GM19240 (cell line): ENCODE results near the gene CNTN4.
"Not testable (repeated sequence)": the region's sequence is repeated elsewhere in the genome, so short reads cannot be mapped to it uniquely, and the experiment has no call there.

Source experiments
- DNase-seq: peaks from one replicate; pipeline ENCODE4 v3.0.0; 2011; ENCODE audit warnings: low spot score; ENCODE audit not compliant: insufficient read length

The CNTN4 gene

DNA sequence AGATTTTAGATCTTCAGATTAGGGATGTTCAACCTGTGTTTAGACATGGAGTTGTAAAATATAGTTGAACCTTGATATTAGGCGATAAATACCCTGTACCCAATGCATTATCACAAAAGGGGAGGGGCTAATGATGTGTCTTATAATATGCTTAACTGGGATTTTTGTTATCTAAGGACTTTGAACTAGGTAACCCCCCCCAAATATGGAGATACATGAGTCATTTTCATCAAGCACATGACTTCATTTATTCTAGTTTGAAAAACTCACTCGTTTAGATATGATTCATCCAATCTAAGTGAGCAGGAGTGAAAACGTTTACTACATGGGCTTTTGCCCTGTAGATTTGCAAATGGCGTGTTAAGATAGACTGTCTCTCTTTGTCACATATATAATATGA lies 799.2 kb downstream of the CNTN4 start:
- no peak for DNase-seq

DNA sequence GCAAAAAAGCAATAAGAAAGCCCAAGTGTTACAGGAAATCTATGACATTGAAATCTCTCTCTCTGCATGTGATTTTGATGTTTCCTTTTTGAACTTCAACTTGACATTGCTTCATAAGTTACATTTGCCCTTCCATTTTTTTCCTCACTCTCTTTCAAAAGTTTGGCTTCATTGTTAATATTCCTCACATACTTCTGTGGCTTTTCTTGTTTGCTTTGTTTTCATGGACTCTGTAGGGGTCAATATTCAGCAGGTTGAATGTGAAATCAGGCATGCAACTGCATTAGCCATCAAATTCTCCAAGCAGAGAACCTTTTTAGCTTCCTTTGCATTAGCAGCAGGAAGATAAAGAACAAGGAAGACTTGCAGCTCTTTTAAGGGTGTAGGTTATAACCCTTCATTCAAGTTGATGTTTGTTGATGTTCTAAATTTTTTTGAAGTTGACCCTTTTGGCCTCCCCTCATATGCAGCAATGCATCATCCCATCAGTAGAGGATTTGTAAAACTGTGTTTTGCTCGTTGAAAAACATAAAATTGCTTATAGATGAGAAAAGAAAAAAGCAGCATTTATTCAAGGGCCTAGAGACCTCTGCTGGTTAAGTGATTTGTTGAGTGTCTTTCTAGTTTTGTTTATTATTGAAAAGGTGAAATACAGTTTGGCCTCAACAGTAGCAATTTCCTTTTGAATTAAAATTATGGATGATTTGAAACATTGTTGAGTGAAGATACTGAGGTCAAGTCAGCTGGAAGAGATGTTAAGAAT lies 800.1 kb downstream of the CNTN4 start:
- no peak for DNase-seq

DNA sequence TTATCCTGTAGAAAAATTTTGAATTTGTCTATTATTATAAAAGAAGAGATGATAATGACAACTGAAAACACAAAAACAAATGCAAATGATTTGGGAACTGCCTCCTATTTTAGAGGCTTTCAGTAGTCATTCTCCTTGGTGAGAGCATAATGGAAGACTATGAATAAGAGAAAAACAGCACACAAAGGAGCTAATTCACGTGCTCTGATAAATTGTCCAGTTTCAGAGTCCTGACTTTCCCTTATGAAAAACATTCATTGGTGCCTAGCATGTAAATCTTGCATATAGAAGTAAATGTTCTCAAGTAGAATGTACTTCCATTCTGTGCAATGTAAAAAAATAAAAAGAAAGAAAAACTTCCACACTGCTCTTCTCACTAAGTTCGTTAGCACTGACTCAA lies 805.4 kb downstream of the CNTN4 start:
- no peak for DNase-seq

DNA sequence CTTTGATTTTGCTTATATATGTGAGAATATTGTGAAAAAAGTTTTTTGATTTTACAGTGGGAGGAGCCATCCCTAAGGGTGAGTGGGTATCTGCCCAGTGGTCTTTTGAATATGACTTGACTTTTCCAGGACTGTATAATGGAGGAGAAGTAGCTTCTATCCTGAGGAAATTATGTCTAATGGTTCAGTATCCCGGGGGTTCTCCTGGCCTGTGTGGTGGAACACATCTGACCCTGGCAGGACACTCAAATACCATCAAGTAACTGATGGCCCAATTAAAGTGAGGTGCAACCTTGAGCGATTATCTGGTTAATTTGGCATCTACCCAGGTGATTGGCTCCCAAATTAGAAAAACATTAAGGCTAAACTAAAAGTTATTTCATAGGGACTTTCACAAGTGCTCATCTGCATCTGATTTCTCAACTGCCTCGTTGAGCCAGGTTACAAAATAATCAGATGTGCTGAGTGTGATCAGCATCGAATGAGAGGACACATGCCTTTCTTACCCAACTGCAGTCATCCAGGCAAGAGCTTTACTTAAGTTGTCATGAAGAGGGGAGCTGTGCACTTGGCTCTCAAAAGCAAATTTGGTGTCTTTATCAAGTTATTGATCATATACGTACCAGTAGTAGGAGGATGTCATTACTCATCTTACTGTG lies 810.2 kb downstream of the CNTN4 start:
- DNase-seq = no peak

DNA sequence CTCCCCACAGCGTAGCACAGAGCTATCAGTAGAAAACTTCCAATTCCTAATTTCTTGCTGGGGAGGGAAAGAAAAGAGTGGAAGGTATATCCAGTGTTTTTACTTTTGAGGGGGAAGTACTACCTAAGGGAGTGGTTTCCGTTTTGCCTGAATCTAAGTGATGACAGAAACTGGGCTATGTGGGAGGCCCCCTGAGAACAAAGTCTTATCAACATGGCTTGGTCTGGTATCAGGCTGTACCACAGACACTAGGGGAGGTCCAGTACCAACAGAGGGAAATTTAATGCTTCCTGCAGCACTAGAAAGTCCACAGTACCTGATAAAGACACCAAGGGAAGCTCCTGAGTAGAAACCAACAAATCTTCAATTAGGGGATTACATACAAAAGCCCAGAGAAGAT lies 812.3 kb downstream of the CNTN4 start:
- no peak for DNase-seq

DNA sequence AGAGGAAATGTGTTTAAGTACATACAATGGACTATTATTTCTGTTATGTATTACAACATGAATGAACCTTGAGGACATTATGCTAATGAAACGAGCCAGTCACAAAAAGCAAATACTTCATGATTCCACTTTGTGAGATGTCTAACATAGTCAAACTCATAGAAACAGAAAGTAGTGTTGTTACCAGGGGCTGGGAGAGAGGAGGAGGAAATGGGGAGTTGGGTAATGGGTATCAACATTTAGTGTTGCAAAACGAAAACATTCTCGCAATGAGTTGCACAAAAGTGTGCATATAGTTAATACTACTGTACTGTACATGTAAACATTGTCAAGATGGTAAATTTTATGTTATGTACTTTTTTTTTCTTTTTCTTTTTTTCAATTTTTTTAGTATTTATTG lies 817.2 kb downstream of the CNTN4 start:
- DNase-seq = no peak

DNA sequence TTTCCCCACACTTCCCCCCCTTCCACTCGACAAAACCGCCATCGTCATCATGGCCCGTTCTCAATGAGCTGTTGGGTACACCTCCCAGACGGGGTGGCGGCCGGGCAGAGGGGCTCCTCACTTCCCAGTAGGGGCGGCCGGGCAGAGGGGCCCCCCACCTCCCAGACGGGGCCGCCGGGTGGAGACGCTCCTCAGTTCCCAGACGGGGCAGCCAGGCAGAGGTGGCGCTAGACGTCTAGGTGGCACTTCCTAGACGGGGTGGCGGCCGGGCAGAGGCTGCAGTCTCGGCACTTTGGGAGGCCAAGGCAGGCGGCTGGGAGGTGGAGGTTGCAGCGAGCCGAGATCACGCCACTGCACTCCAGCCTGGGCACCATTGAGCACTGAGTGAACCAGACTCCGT lies 818.0 kb downstream of the CNTN4 start:
- not testable (repeated sequence) for DNase-seq

DNA sequence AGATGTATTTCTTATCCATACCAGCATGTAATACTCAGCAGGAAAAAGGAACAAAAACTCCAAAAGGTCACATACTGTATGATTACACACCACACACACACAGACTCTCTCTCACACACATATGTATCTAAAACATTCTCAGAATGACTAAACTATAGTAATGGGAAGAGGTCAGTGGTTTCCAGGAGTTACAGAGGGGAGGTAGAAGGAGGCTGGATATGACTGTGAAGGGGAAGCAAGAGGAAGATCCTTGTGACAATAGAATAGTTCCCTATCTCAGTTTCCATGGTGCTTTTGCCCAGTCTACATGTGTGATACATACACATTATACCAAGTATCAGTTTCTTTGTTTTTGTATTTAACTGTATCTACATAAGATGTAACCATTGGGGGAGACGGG lies 821.4 kb downstream of the CNTN4 start:
- no peak for DNase-seq

DNA sequence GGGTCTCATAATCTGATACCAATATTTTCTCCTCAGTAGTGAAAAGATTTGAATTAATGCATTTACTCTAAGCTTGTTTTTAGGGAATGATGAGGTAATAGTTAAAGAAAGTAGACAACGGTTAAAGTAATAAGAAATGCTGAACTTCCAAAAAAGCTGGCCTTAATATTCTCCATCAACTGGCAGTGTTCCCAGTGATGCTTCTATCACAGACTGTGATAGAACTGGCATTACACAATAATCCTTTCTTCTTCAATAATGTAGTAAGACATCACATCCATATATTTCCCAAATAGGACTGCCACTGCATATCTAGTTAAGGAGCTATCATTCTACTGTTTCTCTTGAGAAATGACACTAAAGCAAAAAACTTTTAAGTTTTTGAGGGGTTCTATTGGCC lies 822.8 kb downstream of the CNTN4 start:
- no peak for DNase-seq

DNA sequence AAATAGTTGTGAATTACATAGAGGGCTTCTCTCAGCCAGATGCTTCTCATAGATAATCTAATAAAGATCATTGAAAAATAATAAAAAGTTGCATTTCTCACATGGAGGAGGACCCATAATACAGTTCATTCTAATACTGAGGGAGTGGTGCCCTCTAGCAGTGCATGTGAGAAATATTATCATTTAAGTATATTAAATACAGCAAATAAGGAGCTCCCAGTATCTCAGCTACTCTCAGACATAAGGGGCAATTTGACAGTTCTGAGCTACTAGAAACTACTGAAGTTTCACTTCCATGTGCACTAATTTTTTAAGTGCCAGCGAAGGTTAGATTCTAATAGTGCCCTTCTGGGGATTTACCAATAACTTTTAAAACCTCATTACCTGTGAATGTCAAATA lies 823.2 kb downstream of the CNTN4 start:
- DNase-seq = no peak

DNA sequence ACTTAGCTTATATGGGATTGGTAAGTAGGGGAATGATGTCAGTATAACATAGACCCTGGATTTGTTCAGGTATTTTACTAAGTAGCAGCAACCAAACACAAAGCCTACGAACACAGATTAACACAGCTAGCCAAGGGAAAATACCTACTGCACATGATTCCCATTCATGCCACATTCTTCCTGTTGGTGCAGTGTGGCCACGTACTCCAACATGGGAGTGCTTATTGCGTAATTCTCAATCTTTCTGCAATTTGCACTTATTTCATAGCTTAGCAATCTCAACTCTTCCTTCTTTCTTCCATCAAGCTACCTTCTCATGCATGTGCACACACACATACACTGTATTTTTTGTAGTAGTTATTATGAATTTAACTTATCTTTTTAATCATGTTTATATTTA lies 824.7 kb downstream of the CNTN4 start:
- no peak for DNase-seq

DNA sequence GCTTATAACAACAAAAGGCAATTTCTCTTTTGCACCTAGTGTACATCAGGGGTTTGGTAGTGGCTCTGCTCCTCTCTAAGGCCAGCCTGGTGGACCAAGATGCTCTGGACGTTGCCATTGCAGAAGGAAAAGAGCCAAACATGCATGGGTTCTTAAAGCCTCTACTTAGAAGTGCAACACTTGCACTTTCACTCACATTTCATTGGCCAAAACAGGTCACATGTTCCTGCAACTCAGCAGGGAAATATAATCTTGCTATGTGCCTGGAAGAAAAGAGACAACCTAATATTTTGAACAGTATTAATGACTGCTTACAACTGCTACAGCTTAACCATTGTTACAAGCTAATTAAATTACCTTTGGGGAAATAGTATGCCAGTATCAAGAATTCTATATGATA lies 828.6 kb downstream of the CNTN4 start:
- DNase-seq = no peak

DNA sequence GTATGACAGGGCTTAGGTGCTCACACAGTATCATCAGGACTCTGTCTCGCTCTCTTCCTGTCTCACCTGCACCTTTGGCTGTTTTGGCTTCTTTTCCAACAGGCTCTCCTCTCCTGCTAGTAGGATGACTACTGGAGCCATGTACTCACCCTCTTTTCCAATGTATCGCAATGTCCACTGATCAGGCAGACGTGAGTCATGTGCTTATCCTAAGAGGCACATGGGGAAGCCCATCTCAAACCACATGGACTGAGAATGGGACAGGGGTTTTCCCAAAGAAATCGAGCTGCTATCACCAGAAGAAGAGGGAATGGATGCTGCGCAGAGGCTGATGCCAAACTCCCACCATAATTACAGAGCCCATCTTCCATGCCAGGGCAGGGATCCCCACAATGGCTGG lies 830.9 kb downstream of the CNTN4 start:
- DNase-seq = no peak

DNA sequence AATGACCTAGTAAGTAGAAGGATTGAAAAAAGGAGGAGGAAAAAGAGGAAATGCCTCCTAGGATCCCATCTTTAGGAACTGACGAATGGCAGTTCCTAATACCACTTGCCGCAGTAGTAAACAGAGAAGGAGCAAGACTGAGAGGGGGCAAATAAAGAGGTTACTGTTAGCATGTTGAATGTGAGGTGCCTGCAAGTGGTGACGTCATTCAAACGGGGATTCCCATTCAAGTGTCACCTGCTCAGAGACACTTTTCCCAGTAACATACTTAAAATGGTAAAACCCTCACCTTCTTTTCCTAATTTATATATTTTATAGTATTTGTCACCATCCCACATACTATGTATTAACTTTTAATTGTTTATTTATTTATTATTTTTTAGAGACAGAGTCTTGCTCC lies 832.6 kb downstream of the CNTN4 start:
- DNase-seq = no peak

DNA sequence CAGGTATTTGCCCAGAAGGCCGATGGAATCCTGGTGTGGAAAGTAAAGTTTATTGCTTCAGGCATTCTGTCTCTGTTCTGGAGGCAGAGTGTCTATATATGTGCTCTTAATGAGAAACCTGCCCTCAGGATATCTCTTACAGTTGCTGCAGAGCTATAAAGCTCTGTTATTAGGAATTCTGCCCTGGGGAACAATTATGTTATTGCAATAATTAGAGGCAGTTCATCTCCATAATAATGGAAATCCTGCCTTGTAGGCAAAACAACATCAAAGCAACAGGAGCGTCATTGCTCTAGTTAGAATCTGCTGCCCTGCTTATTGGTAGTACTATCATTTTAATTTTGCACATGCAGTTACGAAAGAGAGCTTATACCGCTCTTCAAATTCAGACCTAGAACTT lies 835.9 kb downstream of the CNTN4 start:
- DNase-seq = no peak

DNA sequence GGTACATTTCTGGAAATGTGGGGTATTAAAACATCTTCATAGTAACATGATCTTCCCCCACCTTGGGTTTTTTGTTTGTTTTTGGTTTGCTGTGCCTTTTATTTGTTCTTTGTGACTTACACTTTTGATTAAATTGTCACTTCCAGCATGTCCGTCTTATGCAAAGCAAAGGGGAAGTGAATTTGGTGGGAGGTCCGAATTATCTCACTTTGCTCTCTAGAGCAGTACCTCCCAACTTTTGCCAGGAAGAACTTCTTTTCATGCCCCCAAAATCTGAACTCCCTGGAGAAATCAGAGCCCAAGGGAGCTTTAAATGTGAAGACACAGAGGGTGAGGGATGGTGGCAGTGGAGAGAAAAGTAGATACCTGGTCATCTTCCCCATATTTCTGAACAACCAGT lies 838.4 kb downstream of the CNTN4 start:
- no peak for DNase-seq

DNA sequence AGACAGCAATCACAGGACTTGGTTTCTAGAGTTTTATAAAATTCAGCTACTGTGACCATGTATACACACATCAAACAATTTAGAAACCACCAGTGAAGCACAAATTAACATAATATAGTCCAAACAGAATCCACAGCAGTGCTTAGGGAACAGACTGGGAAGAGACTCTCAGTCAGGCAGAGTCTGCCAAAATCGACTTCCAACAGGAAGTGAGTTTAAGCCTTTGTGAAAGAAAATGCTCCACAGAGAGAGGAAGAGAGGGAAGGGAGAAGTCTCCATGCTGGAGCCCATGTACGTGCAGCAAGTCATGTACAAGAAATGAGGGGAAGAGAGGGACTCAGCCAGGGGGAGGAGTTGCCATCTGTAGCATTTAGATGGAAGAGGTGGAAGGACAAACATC lies 838.9 kb downstream of the CNTN4 start:
- no peak for DNase-seq

DNA sequence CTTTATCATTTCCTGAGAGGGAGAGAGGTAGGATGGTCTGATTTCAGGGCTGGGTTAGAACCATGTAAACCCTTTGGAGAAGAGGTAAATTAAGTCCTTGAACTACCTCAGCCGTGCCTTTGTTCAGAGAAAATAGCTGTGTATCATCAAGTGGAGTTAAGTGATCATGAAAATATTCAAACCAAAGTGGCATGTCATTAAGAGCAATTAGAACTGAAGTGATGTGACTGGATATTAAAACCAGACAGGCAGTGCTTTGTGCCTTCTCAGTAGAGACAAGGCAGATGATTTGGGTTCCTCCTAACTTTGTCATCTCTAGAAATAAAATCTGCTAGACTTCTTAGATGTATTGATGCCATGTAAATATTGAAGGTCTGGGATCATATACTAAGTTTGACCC lies 840.0 kb downstream of the CNTN4 start:
- no peak for DNase-seq

DNA sequence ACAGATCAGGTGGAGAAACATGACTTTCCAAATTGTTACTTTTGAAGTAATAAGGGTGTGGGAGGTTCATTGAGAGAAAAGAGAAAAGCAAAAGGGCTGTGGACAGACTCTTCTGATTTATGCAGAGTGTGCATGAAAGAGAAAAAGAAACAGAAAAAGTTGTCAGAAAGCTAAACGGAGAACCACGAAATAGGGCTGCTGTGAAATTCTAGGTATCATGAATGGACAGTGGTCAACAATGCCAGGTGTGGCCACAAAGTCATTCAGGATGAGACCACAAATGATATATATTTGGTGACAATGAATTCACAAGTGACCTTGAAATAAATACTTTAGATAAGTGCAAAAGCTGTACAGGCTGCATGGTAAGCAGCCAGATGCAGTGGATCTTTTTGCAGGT lies 841.4 kb downstream of the CNTN4 start:
- DNase-seq = no peak

DNA sequence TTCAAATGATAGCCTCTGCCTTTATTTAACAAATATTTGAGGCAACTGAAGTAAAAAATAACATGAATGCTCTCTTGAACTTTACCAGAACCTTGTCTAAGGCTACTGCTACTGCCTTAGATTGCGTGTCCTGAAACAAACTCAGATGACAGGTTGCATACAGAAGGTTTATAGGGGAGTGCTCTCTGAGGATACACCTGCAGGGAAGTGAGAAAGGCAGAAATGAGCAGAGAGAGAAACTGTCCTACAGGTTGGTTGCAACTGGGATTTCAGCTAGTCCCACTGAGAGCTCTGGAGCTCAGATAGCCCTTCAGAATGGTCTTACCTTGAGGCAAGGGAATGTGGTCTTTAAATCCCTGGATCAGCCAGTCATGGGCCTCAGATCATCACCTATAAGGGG lies 846.0 kb downstream of the CNTN4 start:
- peak; percentile 11 for DNase-seq

DNA sequence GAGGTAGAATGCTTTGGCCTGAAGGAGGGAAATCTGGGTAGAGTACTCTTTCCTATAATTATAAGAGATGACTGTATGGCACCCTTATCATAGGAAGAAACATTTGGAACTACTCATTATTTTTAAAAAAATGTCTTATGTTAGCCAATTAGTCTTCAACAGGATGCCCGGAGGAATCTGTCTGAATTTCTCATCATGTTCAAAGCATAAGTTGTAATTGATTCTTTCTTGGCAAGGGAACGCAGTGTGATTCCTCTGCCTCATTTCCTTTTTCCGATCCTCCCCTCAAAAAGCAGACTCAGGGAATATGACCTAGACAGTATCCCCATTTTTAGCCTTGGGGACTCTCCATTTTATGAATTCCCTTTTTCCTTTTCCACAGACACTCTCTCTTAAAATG lies 846.5 kb downstream of the CNTN4 start:
- no peak for DNase-seq

DNA sequence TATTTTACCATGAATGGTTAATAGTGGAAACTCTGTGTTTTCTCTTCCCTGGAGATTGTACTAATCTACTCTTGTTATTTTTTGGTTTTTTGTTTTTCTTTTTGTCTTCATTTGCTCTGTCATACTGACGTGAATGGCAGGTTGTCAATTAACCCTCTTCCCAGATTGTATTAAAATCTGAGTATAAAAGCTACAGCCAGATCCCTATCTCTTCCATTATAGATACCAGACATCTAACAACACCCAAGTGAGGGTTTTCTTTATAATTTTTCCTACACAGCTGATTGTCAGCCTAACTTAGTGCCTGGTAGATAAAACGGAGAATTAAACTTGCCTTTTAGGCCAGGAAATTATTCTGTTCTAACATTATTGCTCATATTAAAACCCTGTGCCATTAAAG lies 848.9 kb downstream of the CNTN4 start:
- no peak for DNase-seq

DNA sequence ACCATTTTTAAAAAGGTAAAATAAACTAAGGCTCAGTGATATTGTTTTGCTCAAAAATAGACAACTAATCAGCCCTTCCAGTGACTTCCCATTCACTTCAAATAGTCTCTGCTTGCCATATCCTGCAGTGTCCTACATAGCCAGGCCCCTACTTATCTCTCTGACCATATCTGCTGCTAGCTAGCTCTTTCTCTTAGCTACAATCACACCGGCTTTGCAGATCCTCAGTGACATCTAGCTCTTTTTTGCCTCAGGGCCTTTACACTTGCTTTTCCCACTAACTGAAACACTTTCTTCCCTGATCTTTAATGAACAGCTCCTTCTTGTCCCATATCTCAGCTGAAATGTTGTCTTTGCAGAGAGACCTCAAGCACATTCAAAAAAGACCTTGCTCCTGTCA lies 850.2 kb downstream of the CNTN4 start:
- no peak for DNase-seq
